Effector CD4-positive, alpha-beta T cell (primary cell): ENCODE measurements around the gene PLXNA2.

Experiments used
- DNase-seq: peaks from one replicate; pipeline ENCODE4 v3.0.0-alpha.2; 2020

The PLXNA2 gene

DNA sequence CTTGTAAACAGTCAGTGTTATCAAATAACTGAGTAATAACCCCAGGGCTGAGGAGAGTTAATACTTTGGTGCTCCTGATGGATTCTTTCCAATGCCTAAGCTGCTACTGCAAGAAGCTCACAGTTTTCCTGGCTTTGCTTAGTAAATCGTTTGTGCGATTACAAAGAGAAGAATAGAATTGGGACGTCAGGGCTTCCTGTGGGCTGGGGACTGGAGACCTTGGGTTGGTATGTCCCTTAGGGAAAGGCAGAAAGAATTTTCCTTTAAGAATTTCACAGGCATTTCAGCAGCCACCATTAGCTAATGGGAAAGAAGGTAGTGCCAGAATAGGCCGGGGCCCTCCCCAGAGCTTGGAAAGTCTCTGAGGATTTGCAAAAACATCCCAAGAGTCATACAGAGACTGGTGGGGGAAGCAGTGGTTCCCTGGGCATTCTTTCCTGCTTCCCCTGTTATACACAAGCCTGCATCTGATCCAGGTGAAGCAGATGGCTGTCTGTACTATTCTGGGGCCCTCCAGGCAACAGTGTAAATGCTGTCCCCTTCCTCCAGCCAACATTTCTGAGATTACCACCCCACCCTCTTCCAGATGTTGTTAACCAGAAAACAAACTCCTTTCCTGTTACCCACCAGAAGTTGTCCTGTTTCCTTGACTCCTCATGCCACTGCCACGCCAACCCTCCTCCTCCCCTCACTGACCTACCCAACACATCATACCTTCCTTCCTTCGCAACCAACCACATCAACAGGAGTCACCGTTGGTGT lies 40.2 kb downstream of the PLXNA2 start:
- DNase-seq, result no peak

DNA sequence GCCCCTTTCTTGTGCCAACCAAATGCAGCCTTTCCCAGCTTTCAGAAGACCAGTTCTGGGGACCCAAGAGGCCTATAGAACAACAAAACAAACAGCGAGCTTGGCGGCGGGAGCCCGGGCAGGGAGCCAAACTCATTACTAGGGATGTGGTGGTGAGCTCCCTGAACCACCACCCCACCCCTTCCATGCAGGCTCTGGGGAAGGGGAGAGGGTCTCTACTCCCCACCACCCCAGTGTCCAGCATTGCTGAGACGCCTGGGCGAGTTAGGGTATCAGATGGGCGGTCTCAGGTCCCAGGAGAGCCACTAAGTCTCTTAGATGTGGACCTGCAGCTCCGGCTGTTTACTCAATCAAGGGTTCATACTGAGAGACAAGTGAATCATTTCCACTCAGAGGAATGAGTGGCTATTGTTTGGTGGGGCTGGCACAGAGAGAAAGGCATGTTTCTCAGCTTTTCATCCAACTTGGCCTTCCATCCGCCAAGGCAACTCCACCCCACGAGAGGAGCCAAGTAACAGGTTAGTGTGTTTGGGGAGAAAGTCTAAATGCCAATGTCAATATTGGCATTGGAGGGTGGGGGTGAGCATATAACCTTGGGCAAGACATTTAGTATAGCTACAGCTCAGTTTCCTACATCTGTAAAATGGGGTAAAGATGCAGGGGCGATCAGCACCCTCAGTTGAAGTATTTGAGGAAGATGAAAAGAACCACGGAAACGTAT lies 40.9 kb downstream of the PLXNA2 start:
- DNase-seq, result no peak

- DNase-seq, result no peak
Measured at GRCh38 chr1:208202333-208202995, 41.7 kb downstream of the PLXNA2 start.

DNA sequence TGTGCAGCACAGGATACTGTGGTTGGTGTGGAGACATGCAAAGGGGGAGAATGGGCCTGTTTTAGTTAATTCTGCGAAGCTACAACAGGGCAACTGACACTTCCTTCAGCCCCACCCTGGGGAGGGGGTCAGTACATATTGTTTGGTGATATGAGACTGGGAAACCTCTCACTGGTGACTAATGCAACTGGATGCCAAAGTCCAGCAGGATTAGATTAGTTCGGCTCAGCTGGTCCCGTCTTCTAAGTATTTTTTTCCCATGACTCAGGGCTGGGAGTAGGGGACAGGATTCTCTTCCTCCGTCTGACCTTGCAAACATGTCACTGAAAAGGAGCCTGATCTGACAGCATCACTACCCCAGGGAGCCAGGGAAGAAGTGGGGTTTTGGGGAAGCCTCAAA lies 43.0 kb downstream of the PLXNA2 start:
- no peak for DNase-seq

DNA sequence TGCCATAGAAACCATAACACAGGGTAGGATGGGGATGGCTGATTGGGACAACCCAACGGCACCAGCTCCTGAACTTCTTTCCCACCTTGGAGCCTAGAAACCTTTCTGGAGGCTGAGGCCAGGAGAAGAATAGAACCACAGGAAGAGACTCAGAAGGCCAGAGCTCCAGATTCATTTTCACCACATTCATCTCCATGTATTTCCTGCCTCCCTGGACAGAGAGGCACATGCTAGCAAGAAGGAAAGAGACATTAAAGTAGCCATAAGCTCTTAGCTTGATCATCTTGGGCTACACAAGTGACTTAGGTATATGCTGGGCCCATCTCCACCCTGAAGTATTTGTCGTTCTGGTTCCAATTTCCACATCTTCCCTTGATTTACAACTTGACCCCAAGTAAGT lies 44.1 kb downstream of the PLXNA2 start:
- DNase-seq, result no peak

DNA sequence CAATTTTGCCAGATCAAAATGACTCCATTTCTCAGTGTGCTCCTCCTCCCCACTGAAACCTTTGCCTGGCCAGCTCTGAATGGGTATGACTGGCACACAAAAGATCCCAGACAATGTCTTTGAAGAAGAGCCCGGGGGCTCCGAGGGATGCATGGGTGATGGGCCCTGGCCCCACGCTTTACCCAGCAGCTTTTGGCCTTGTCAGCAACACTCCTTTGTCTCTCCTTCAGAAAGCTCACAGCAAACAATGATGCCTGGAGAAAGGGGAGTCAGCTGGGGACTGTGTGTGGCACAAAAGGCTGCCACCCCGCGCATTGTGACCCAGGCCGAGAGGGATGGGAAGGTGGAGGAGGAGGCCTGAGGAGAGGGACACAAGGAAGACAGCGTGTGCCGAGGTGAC lies 45.9 kb downstream of the PLXNA2 start:
- DNase-seq, result no peak

GRCh38 chr1:208194944-208195343 lies 49.2 kb downstream of the PLXNA2 start:
- DNase-seq, result no peak

DNA sequence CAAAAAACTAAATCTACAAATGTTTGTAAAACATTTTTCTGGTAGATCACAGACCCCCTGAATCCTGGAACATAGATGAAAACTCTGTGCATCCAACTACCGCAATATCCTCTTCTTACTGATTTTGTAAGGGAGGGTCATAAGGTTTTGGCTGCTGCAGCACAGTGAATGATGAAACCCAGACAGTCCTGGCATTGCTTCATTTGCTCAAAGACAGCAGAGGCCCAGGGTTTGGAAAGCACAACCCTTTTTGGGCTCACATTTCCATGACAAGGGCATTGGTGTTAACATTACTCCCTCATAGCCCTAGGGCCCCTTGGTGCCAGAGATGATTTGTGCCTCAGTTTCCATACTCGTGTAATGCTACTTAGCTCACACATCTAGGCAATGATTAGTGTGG lies 51.2 kb downstream of the PLXNA2 start:
- no peak for DNase-seq

- DNase-seq, result no peak
Measured at GRCh38 chr1:208190784-208191183, 53.4 kb downstream of the PLXNA2 start.

DNA sequence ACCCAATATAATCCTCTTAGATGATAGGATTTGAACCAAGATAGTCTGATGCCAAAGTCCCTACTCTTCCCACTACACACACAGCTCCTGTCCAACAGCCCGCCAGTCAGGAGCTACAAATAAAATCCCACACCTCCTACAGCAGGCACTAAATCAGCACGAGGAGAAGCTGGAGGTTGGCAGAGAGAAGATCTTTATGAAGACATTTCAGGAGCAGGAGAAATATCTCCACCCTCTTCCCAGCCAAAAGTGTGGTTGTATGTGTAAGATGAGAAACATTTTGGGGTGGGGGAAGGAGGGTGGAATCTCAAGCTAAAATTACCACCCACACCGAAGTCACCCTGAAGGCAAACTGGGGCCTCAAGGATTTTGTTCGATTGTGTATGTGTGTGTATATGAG lies 54.5 kb downstream of the PLXNA2 start:
- DNase-seq, result no peak

- DNase-seq, result no peak
Measured at GRCh38 chr1:208189183-208189582, 55.0 kb downstream of the PLXNA2 start.

GRCh38 chr1:208188607-208189006 lies 55.6 kb downstream of the PLXNA2 start:
- no peak for DNase-seq

DNA sequence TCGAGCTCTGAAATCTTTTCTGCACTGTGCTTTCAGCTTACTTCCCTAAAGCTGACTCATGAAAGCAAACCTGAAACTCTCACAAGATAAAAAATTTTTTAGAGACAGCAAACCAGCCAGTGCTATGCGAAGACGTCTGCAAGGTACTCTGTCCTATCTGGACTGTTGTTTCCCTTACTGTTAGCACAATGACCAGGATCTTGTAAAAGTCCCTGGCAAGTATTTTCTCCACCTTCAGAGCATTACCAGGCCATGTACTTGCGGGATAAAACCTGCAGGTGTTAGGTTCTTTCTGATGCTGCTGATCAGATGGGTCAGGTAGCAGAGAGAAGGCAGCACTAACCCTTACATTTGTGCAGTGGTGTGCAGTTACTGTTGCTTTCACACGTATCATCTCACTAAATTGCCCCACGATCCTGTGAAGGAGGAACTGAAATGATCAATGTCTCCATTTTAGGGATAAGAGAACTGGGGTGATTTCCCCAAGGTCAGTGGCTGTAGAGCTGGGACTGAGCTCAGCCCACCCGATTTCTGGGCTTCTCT lies 56.6 kb downstream of the PLXNA2 start:
- no peak for DNase-seq

DNA sequence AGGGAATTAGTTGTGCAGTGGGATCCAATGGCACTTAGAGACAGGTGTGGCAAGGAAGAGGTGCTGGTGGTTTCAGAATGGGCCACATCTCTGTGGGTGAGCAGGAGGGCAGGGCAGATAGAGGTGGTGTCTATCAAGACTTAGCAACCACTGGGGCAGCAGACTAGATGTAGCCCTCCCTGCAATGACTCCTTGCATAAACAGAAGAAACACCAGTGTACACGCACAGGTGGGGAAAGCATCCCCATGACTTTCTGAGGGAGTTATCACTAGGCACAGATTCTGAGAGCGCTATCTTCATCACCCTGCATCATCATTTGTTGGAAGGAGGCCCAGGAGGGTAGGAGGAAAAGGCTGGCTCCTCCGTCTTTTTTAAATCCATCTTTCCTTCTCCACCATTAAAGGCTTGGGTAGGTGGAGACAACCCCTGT lies 58.4 kb downstream of the PLXNA2 start:
- DNase-seq, result no peak

DNA sequence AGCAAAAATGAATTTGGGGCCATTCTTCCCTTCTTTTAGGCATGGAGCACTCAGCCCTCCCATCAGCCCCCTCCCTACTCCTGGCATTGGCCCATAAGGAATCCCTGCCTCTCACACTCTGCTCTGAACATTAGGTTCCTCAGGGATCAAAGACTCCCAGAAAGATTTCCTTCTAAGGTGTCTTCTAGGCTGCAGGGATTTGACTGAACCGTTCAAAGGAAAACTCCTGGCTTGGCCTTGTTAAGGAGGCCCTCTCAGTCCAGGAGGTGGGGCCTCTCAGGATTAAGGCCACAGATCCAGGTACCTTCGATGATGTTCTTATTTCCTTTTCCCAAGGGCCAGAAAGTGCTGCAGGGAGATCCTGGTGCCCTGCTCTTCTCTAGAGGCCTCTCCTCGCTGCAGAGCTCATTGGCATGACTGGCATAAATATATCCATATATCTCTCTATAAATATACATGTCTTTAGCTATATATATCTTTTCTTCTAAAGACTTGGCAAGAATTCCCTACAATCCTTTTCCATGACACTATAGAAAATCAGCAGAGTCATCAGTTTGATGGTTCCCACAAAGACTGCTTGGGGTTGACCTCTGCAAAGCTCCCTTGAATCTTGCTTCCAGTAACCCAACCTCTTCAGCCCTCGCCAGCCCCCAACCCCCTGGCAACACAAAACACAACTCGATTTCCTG lies 59.1 kb downstream of the PLXNA2 start:
- no peak for DNase-seq

- DNase-seq, result no peak
Measured at GRCh38 chr1:208183977-208184911, 59.9 kb downstream of the PLXNA2 start.

DNA sequence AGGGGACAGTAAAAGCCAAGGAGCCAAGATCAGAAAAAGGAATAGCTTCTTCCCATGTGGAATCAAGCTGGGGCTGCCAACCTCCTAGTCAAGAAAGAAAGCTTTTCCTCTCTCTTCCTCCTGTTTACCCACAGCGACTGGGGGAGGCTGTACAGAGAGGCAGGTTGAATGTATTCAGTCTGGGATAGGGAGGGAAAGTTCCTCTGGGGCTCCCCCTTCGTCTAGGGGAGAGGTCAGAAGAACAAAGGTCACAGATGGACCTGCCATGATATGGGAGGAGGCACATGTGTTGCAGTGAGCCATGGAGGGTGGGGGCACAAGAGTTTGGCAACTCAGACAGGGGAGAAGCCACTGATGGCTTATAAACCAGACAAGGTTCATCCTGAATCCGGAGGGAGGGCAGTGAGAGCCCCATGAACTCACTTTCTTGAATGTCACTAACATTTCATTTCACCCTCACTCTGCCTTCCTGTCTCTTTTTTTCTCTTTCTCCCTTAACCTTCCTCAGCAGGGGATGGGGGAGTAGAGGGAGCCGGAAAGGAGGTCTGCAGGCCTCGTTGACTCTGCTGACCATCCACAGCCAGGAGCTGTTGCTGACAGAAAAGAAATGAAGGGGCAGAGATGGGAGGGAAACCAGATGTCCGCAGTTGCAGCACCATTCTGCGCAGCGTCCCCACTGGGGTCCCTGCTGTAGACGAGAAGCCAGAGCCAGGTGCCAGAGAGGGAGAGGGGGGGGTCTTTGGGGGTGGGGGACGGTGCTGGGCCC lies 61.1 kb downstream of the PLXNA2 start:
- no peak for DNase-seq

DNA sequence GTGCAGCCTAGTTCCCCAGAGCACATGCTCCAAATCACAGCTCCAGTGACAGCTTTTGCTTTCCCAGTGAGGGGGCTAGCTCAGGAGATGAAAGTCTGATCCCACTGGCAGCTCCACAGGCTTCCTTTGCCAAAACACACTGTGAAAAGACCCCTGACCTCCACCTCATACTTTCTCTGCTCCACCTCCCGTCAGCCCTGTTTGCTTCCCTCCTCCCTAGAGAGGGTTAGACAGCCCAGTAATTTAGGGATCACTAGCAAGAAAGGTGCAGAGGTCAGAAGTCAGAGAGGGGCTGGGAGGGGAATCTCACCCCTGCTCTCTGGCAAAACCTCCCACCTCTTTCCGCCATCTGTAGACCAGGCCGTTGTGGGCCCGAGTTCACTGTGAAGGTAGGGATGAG lies 62.8 kb downstream of the PLXNA2 start:
- DNase-seq, result no peak

GRCh38 chr1:208180421-208180820 lies 63.8 kb downstream of the PLXNA2 start:
- no peak for DNase-seq

DNA sequence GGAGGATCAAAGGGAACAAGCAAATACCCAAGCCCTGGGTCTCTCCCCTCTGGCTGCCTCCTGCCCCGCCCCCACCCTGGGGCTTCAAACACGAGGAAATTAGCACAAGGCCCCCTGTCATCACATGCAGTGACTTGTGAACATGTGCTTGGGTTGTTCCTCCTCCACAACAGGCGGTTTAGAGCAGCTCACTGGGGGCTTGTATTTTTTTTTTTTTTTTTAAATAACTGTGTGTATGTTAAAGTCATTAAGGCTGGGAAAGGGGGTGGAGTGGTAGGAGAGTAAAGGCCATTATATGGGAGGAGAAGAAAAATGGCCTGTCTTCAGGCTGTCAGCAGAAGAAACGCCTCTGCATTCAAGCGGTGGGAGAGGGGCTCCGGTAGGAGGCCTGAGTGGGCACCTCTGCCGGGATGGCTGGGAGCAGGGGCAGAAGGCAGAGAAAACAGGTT lies 64.2 kb downstream of the PLXNA2 start:
- DNase-seq, result no peak

GRCh38 chr1:208179263-208179816 lies 64.8 kb downstream of the PLXNA2 start:
- no peak for DNase-seq
